A549 (cell line): ENCODE data around the gene PLA2G7. TPM values are rescaled to one million over a fixed set of nuclear protein-coding genes. Genes with fewer than 3 reads are reported as not detected.

ENCODE experiments used
- ATAC-seq, 2 experiments: fragments of 200-7000 bp in 1 of 2; fragments of >200 bp in 1 of 2; cut with Nextera tagmentation in 1 of 2; cut with Tn5 transposase in 1 of 2; 3 replicates each; pipeline versions ENCODE4 v1.8.0 to v1.9.1; 2018 to 2020; ENCODE audit warnings: mild to moderate bottlenecking in 1 of 2, moderate library complexity in 1 of 2
- CTCF ChIA-PET: fragments of 300-600 bp; sonication (Branson Sonifier 250); formaldehyde crosslinking; extraction: SDS; loops from one replicate; lab custom pipeline; 2021; ENCODE audit warnings: antibody characterized with exemption, inconsistent platforms; lab: Yijun Ruan, JAX
- POLR2A ChIA-PET: fragments of 350-600 bp; formaldehyde crosslinking; extraction: SDS; loops from one replicate; lab custom pipeline; 2021; ENCODE audit warnings: antibody characterized with exemption, inconsistent platforms; lab: Yijun Ruan, JAX
- DNase-seq, 2 experiments: peaks; one replicate each; pipeline versions ENCODE4 v3.0.0 to v3.0.0-alpha.2; 2011 to 2016; ENCODE audit warnings: low read depth in 1 of 2, low spot score in 1 of 2
- FAIRE-seq: peaks from 2 replicates; lab custom pipeline; 2011; peaks lifted over from hg19 to GRCh38; lab: Jason Lieb, UNC
- H3K27ac ChIP-seq, 2 experiments: fragments of >200 bp; sonication (Bioruptor Twin); formaldehyde crosslinking; 3 replicates each; pipeline ENCODE4 v1.5.1; 2016 to 2017
- H3K4me1 ChIP-seq: fragments of >200 bp; sonication (Bioruptor Twin); formaldehyde crosslinking; 3 replicates; pipeline ENCODE4 v1.6.1; 2016
- H3K4me2 ChIP-seq: fragments of >200 bp; sonication (Bioruptor Twin); formaldehyde crosslinking; 3 replicates; pipeline ENCODE4 v1.6.1; 2016
- H3K4me3 ChIP-seq: fragments of >200 bp; sonication (Bioruptor Twin); formaldehyde crosslinking; 3 replicates; pipeline ENCODE4 v1.5.1; 2016
- H3K9me3 ChIP-seq: fragments of >200 bp; sonication (Bioruptor Twin); formaldehyde crosslinking; 3 replicates; pipeline ENCODE4 v1.6.1; 2016
- BCL3 ChIP-seq: fragments of >200 bp; sonication (Bioruptor Twin); formaldehyde crosslinking; IDR thresholded peaks from 3 replicates; pipeline ENCODE4 v1.6.1; 2016
- CBX2 ChIP-seq: fragments of 200-600 bp; sonication (generic); IDR thresholded peaks from 2 replicates; pipeline ENCODE4 v1.6.1; 2016; ENCODE audit warnings: low read depth, mild to moderate bottlenecking, borderline replicate concordance
- CEBPB ChIP-seq, 2 experiments: fragments of >200 bp in 1 of 2; sonication (Bioruptor Twin) in 1 of 2; formaldehyde crosslinking in 1 of 2; IDR thresholded peaks; 2 replicates each; pipeline ENCODE4 v1.6.1; 2012 to 2016
- E2F6 ChIP-seq: IDR thresholded peaks from 2 replicates; pipeline ENCODE4 v1.6.1; 2012; ENCODE audit warnings: low read depth, borderline replicate concordance
- EHF ChIP-seq: fragments of 250-450 bp; sonication (Bioruptor Pico); IDR thresholded peaks from 2 replicates; pipeline ENCODE4 v1.5.0; 2020; ENCODE audit warnings: mild to moderate bottlenecking
- EHMT2 ChIP-seq: fragments of 200-600 bp; sonication (generic); IDR thresholded peaks from 2 replicates; pipeline ENCODE4 v1.6.1; 2016; ENCODE audit warnings: antibody characterized with exemption, low read depth, mild to moderate bottlenecking, moderate library complexity
- ELK1 ChIP-seq: fragments of 150-350 bp; IDR thresholded peaks from 2 replicates; pipeline ENCODE4 v1.6.1; 2014; ENCODE audit warnings: low read depth, mild to moderate bottlenecking, low read length
- ESRRA ChIP-seq: fragments of 150-350 bp; IDR thresholded peaks from 2 replicates; pipeline ENCODE4 v1.6.1; 2014; ENCODE audit warnings: mild to moderate bottlenecking, low read length, borderline replicate concordance
- FOSB ChIP-seq: fragments of 250-450 bp; sonication (Bioruptor Pico); IDR thresholded peaks from 2 replicates; pipeline ENCODE4 v1.5.0; 2020; ENCODE audit warnings: mild to moderate bottlenecking, moderate library complexity
- FOXS1 ChIP-seq: fragments of 250-450 bp; sonication (Bioruptor Pico); IDR thresholded peaks from 2 replicates; pipeline ENCODE4 v1.5.0; 2020; ENCODE audit warnings: mild to moderate bottlenecking, moderate library complexity
- HDAC2 ChIP-seq: fragments of 200-600 bp; sonication (generic); IDR thresholded peaks from 2 replicates; pipeline ENCODE4 v1.6.1; 2016
- HEYL ChIP-seq: fragments of 250-450 bp; sonication (Bioruptor Pico); IDR thresholded peaks from 2 replicates; pipeline ENCODE4 v1.8.0; 2021; ENCODE audit warnings: mild to moderate bottlenecking, moderate library complexity
- HMGXB4 ChIP-seq: fragments of 250-450 bp; sonication (Bioruptor Pico); IDR thresholded peaks from 2 replicates; pipeline ENCODE4 v1.5.0; 2021; ENCODE audit warnings: mild to moderate bottlenecking, moderate library complexity, borderline replicate concordance
- HOXB13 ChIP-seq: fragments of 250-450 bp; sonication (Bioruptor Pico); IDR thresholded peaks from 2 replicates; pipeline ENCODE4 v1.5.0; 2020; ENCODE audit warnings: low read depth, mild to moderate bottlenecking, moderate library complexity
- JUN ChIP-seq, 2 experiments: fragments of >200 bp; sonication (Bioruptor Twin); formaldehyde crosslinking; IDR thresholded peaks; 2 replicates in 1 of 2; 3 replicates in 1 of 2; pipeline ENCODE4 v1.6.1; 2016 to 2017
- JUNB ChIP-seq: fragments of >200 bp; sonication (Bioruptor Twin); formaldehyde crosslinking; IDR thresholded peaks from 2 replicates; pipeline ENCODE4 v1.6.1; 2016
- KDM5A ChIP-seq: fragments of 200-600 bp; sonication (generic); IDR thresholded peaks from 2 replicates; pipeline ENCODE4 v1.6.1; 2016; ENCODE audit warnings: antibody characterized with exemption, mild to moderate bottlenecking
- MAFK ChIP-seq: fragments of 450-650 bp; IDR thresholded peaks from 2 replicates; pipeline ENCODE4 v1.6.1; 2014; ENCODE audit not compliant: partially characterized antibody
- MAZ ChIP-seq: fragments of 150-350 bp; IDR thresholded peaks from 2 replicates; pipeline ENCODE4 v1.6.1; 2014; ENCODE audit warnings: antibody characterized with exemption, low read depth, low read length, borderline replicate concordance
- NPAS2 ChIP-seq: fragments of 250-450 bp; sonication (Bioruptor Pico); IDR thresholded peaks from 2 replicates; pipeline ENCODE4 v1.8.0; 2022; ENCODE audit warnings: mild to moderate bottlenecking, moderate library complexity, borderline replicate concordance
- POLR2A ChIP-seq: IDR thresholded peaks from 2 replicates; pipeline ENCODE4 v1.6.1; 2012; ENCODE audit warnings: mild to moderate bottlenecking, low read length
- POLR2AphosphoS2 ChIP-seq: conservative IDR thresholded peaks from 2 replicates; pipeline ENCODE4 v1.6.1; 2012; ENCODE audit warnings: low read length, improper control_type of control experiment, inconsistent platforms
- RCOR1 ChIP-seq: fragments of 150-350 bp; IDR thresholded peaks from 2 replicates; pipeline ENCODE4 v1.6.1; 2014; ENCODE audit warnings: antibody characterized with exemption, low read length, low read depth
- REST ChIP-seq: fragments of 200-600 bp; sonication (generic); IDR thresholded peaks from 2 replicates; pipeline ENCODE4 v1.6.1; 2016; ENCODE audit warnings: antibody characterized with exemption, mild to moderate bottlenecking, moderate library complexity
- RFX5 ChIP-seq: fragments of 450-650 bp; IDR thresholded peaks from 2 replicates; pipeline ENCODE4 v1.7.1; 2014; ENCODE audit warnings: antibody characterized with exemption, mild to moderate bottlenecking, moderate library complexity
- SREBF2 ChIP-seq: fragments of 450-650 bp; IDR thresholded peaks from 2 replicates; pipeline ENCODE4 v1.6.1; 2014; ENCODE audit warnings: mild to moderate bottlenecking, moderate library complexity
- TFCP2L1 ChIP-seq: fragments of 250-450 bp; sonication (Bioruptor Pico); IDR thresholded peaks from 2 replicates; pipeline ENCODE4 v1.5.0; 2021; ENCODE audit warnings: mild to moderate bottlenecking
- TP53 ChIP-seq: fragments of 250-450 bp; sonication (Bioruptor Pico); IDR thresholded peaks from 2 replicates; pipeline ENCODE4 v1.5.0; 2021; ENCODE audit warnings: mild to moderate bottlenecking, moderate library complexity
- ZFP36 ChIP-seq: fragments of 450-650 bp; IDR thresholded peaks from 2 replicates; pipeline ENCODE4 v1.6.1; 2014; ENCODE audit warnings: borderline replicate concordance; ENCODE audit not compliant: partially characterized antibody
- ZSCAN20 ChIP-seq: fragments of 250-450 bp; sonication (Bioruptor Pico); IDR thresholded peaks from 2 replicates; pipeline ENCODE4 v1.8.0; 2022; ENCODE audit warnings: mild to moderate bottlenecking, moderate library complexity
- WGBS: methylation state at CpG from one replicate; pipeline ENCODE4 v1.1.6; 2017; ENCODE audit errors: missing lambda C conversion rate; 5-methylcytosine and 5-hydroxymethylcytosine counted together
- polyA plus RNA-seq, 4 experiments: library from polyadenylated mRNA; depleted of rRNA in 3 of 4; stranded (reverse); fragments of >200 nt; fragmentation: RNase III in 1 of 4; extraction: RNeasy Plus Mini Kit Qiagen cat#74134 plus additional on column Dnase treatment in 1 of 4; gene quantifications; 2 replicates in 3 of 4; 3 replicates in 1 of 4; pipeline ENCODE4 v1.2.3, GENCODE V29; 2011 to 2017

PLA2G7 gene
- polyA plus RNA-seq, 2 of the 4 experiments (the other 2 are of a cell fraction): 0.04 TPM; not detected in 1

GRCh38 chr6:46689657-46690056 lies 45.5 kb downstream of the PLA2G7 start:
- H3K4me2 ChIP-seq: no peak overlapping the region
- TF ChIP-seq JUN (IDR thresholded peaks at IDR 0.05) (no peak), REST (no peak), HOXB13 (CRISPR knock-in tag) (no peak), HMGXB4 (CRISPR knock-in tag) (no peak), MAFK (no peak), EHF (CRISPR knock-in tag) (no peak), CBX2 (no peak), ELK1 (no peak), EHMT2 (no peak), SREBF2 (no peak), ESRRA (no peak), CEBPB (IDR thresholded peaks at IDR 0.05) (no peak), BCL3 (no peak), HEYL (CRISPR knock-in tag) (no peak), ZSCAN20 (CRISPR knock-in tag) (no peak), RFX5 (no peak), MAZ (no peak), TP53 (CRISPR knock-in tag) (no peak), FOSB (no peak), ZFP36 (no peak)
- TF ChIP-seq, all 56 proteins: peak for 0
- no peak overlapping the region for H3K4me3 ChIP-seq
- FAIRE-seq (no peak), ATAC-seq (no peak), DNase-seq (no peak)
- WGBS: 29% methylated on average over 3 of the region's 3 CpGs
- POLR2A ChIA-PET: no interaction called here
- CTCF ChIA-PET: no interaction called here
- H3K27ac ChIP-seq: no peak overlapping the region
- no peaks in the 10 kb centered on the region for H3K4me1 ChIP-seq
- H3K9me3 ChIP-seq: no peaks in the 10 kb centered on the region

- ATAC-seq (no peak), DNase-seq (no peak), FAIRE-seq (no peak)
- no peak for TF ChIP-seq RCOR1
- no peak for TF ChIP-seq HDAC2
- TF ChIP-seq E2F6: no peak
- no peak for TF ChIP-seq FOXS1
- no peak for TF ChIP-seq NPAS2
- no peak for TF ChIP-seq EHF (CRISPR knock-in tag)
- no peak for TF ChIP-seq TFCP2L1
- no peak for TF ChIP-seq POLR2AphosphoS2
- TF ChIP-seq KDM5A: no peak
- TF ChIP-seq JUNB: no peak
- no peak for TF ChIP-seq POLR2A
- TF ChIP-seq ESRRA: no peak
- no peak overlapping the region for H3K4me2 ChIP-seq
- ChIA-PET POLR2A (no interaction called here), CTCF (no interaction called here)
- H3K9me3 ChIP-seq: no peaks in the 10 kb centered on the region
- no peak overlapping the region for H3K4me3 ChIP-seq
- WGBS: 55% methylated on average over 11 of the region's 13 CpGs
- H3K4me1 ChIP-seq: no peaks in the 10 kb centered on the region
- no peak overlapping the region for H3K27ac ChIP-seq
Measured at GRCh38 chr6:46688966-46689335, 46.2 kb downstream of the PLA2G7 start.
